ENCODE results near the gene DHX34.

Gene DHX34

DNA sequence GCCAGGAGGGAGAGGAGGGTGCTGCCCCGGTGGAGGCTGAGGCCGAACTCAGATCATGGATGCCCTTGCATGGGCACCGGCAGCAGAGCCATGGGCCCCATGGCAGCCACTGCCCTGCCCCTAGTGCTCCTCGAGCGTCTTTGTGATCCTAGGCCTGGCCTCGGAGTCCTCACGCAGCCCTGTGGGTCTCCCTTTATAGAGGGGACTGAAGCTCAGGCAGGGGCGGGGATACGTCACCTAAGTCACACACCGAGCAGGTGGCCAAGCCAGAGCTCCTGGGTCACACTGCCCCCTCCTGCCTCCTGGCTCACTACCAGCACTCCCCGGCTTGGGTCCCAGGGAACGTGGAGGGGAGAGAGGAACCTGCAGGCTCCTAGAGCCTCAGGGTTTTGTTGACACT lies 28.7 kb downstream of the DHX34 start:
- no peak for TF ChIP-seq EP300 (IDR thresholded peaks at IDR 0.05; ENCODE audit: borderline replicate concordance)
- no peak for TF ChIP-seq ZBTB7A (IDR thresholded peaks at IDR 0.05; ENCODE audit: low read depth)
- TF ChIP-seq FOXM1 (IDR thresholded peaks at IDR 0.05; ENCODE audit: borderline replicate concordance, low read depth) = no peak
- TF ChIP-seq TEAD4 (IDR thresholded peaks at IDR 0.05) = no peak
- no peak for TF ChIP-seq TCF12 (IDR thresholded peaks at IDR 0.05; ENCODE audit: low read depth)
- TF ChIP-seq TAF1 (IDR thresholded peaks at IDR 0.05; ENCODE audit: low read depth) = no peak

DNA sequence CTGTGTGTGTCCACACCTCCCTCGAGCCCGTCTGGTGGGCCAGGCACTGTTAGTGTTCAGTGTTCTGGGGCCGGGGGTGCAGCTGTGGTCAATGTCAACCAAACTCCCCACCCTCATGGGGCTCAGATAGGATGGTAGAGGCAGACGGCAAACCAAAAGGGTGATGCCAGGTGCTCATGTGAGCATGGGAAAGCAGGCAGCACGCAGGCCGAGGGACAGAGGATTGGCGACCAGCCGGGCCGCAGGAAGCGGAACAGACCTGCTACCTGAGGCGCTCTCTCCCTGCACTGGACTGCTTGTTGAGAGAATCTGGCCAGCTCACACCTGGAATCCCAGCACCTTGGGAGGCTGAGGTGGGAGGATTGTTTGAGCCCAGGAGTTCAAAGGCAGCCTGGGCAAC lies 29.1 kb downstream of the DHX34 start:
- TF ChIP-seq FOXM1 (IDR thresholded peaks at IDR 0.05; ENCODE audit: borderline replicate concordance, low read depth) = no peak
- TF ChIP-seq ZBTB7A (IDR thresholded peaks at IDR 0.05; ENCODE audit: low read depth) = no peak
- TF ChIP-seq CEBPB (IDR thresholded peaks at IDR 0.05) = no peak

DNA sequence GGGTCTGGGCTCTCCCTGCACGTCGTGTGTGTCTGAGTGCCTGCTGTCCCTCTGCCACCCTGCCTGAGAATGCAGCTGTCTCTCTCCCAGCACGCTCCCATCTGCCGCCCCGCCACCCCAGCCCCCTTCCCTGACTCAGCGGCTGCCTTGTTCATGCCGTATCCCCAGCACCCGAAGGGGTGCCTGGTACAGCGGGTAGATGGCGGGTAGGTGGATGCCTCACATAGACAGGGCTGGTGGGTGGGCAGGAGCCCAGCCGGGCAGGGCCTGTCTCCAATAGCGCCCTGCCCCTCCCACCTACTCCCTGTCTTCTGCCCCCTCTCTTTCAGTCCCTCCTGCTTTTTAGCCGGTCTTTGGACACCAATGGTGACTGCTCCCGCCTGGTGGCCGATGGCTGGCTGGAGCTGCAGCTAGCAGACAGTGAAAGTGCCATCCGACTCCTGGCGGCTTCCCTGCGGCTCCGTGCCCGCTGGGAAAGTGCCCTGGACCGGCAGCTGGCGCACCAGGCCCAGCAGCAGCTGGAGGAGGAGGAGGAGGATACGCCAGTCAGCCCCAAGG lies 30.3 kb downstream of the DHX34 start:
- TF ChIP-seq, protein P1, sequence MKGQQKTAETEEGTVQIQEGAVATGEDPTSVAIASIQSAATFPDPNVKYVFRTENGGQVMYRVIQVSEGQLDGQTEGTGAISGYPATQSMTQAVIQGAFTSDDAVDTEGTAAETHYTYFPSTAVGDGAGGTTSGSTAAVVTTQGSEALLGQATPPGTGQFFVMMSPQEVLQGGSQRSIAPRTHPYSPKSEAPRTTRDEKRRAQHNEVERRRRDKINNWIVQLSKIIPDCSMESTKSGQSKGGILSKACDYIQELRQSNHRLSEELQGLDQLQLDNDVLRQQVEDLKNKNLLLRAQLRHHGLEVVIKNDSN (IDR thresholded peaks at IDR 0.05) = no peak
- TF ChIP-seq TEAD4 (IDR thresholded peaks at IDR 0.05) = no peak

DNA sequence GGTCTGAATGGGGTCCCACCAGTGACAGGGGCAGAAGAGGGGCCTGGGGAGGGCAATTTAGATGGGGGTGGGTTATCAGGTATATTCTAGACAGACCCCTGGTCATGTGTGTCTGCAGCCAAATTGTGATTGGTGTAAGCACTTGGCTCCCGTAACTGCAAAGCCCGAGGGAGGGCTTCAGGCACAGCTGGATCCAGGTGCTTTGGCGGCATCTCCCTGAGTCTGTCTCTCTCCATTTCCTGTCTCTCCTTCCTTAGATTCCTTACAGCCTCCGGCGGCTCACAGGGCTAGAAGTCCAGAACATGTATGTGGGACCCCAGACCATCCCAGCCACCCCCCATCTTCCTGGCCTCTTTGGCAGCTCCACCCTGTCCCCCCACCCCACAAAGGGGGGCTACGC lies 31.4 kb downstream of the DHX34 start:
- TF ChIP-seq TAF1 (IDR thresholded peaks at IDR 0.05; ENCODE audit: low read depth) = no peak
- no peak for TF ChIP-seq TCF12 (IDR thresholded peaks at IDR 0.05; ENCODE audit: low read depth)
- no peak for TF ChIP-seq EGR1 (IDR thresholded peaks at IDR 0.05)
- no peak for TF ChIP-seq CEBPB (IDR thresholded peaks at IDR 0.05)
- no peak for TF ChIP-seq ZBTB7A (IDR thresholded peaks at IDR 0.05; ENCODE audit: low read depth)
- no peak for TF ChIP-seq FOXM1 (IDR thresholded peaks at IDR 0.05; ENCODE audit: borderline replicate concordance, low read depth)
- TF ChIP-seq, protein P1 (IDR thresholded peaks at IDR 0.05) = no peak
- TF ChIP-seq TEAD4 (IDR thresholded peaks at IDR 0.05) = no peak
- TF ChIP-seq RAD21 (IDR thresholded peaks at IDR 0.05; ENCODE audit: low read depth) = no peak
- TF ChIP-seq, protein P2, sequence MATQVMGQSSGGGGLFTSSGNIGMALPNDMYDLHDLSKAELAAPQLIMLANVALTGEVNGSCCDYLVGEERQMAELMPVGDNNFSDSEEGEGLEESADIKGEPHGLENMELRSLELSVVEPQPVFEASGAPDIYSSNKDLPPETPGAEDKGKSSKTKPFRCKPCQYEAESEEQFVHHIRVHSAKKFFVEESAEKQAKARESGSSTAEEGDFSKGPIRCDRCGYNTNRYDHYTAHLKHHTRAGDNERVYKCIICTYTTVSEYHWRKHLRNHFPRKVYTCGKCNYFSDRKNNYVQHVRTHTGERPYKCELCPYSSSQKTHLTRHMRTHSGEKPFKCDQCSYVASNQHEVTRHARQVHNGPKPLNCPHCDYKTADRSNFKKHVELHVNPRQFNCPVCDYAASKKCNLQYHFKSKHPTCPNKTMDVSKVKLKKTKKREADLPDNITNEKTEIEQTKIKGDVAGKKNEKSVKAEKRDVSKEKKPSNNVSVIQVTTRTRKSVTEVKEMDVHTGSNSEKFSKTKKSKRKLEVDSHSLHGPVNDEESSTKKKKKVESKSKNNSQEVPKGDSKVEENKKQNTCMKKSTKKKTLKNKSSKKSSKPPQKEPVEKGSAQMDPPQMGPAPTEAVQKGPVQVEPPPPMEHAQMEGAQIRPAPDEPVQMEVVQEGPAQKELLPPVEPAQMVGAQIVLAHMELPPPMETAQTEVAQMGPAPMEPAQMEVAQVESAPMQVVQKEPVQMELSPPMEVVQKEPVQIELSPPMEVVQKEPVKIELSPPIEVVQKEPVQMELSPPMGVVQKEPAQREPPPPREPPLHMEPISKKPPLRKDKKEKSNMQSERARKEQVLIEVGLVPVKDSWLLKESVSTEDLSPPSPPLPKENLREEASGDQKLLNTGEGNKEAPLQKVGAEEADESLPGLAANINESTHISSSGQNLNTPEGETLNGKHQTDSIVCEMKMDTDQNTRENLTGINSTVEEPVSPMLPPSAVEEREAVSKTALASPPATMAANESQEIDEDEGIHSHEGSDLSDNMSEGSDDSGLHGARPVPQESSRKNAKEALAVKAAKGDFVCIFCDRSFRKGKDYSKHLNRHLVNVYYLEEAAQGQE (IDR thresholded peaks at IDR 0.05; ENCODE audit: low read depth) = no peak
- TF ChIP-seq, protein P3, sequence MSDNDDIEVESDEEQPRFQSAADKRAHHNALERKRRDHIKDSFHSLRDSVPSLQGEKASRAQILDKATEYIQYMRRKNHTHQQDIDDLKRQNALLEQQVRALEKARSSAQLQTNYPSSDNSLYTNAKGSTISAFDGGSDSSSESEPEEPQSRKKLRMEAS (IDR thresholded peaks at IDR 0.05) = no peak
- TF ChIP-seq CREB1 (IDR thresholded peaks at IDR 0.05; ENCODE audit: low read depth) = no peak
- TF ChIP-seq YY1 (IDR thresholded peaks at IDR 0.05; ENCODE audit: low read depth) = no peak

DNA sequence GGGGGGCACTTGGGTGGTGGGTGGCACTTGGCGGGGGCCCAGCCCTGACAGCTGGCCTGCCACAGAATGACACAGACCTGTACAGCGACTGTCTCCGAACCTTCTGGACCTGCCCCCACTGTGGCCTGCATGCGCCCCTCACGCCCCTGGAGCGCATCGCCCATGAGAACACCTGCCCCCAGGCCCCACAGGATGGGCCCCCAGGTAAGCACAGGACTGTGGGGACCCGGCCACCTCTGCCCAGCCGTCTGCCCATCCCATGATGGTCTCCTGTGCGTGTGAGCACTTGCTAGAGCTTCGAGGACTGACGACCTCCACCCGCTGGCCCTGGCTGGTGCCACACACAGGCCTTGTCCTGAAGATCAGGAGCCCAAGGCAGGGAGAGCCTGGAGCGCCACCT lies 32.0 kb downstream of the DHX34 start:
- TF ChIP-seq TEAD4 (IDR thresholded peaks at IDR 0.05) (no peak), FOXM1 (IDR thresholded peaks at IDR 0.05; ENCODE audit: borderline replicate concordance, low read depth) (no peak), TCF12 (IDR thresholded peaks at IDR 0.05; ENCODE audit: low read depth) (no peak), ZBTB7A (IDR thresholded peaks at IDR 0.05; ENCODE audit: low read depth) (no peak), CREB1 (IDR thresholded peaks at IDR 0.05; ENCODE audit: low read depth) (no peak), RAD21 (IDR thresholded peaks at IDR 0.05; ENCODE audit: low read depth) (no peak), TAF1 (IDR thresholded peaks at IDR 0.05; ENCODE audit: low read depth) (no peak), NFIC (IDR thresholded peaks at IDR 0.05) (no peak), YY1 (IDR thresholded peaks at IDR 0.05; ENCODE audit: low read depth) (no peak), EP300 (IDR thresholded peaks at IDR 0.05; ENCODE audit: borderline replicate concordance) (no peak), EGR1 (IDR thresholded peaks at IDR 0.05) (no peak), CEBPB (IDR thresholded peaks at IDR 0.05) (no peak)
- TF ChIP-seq, protein P1 (IDR thresholded peaks at IDR 0.05) = no peak
- TF ChIP-seq, protein P2 (IDR thresholded peaks at IDR 0.05; ENCODE audit: low read depth) = no peak
- TF ChIP-seq, protein P3 (IDR thresholded peaks at IDR 0.05) = no peak

DNA sequence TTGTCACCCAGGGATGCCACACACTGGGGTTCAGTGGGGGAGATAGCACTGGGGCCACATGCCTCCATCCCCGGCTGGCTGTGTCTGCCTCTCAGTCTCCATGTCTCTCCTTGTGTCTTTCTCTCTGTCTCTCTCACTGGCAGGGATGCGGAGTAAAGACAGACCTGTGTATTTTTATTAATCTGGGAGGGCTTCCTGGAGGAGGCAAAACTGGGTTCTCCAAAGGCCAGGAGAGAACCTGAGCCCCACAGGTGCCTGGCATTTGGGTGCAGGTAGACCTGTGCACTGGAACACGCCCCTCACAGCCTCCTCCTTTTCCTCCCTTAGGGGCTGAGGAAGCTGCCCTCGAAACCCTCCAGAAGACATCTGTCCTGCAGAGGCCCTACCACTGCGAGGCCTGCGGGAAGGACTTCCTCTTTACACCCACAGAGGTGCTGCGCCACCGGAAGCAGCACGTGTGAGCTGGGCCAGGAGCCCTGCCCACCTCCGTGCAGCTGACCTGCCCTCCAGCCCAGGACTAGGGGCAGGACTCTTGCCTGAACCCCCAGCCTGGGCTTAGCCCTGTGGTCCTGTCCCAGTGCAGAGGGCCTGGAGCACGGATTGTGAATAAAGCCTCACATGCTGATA lies 32.7 kb downstream of the DHX34 start:
- TF ChIP-seq ZBTB7A (IDR thresholded peaks at IDR 0.05; ENCODE audit: low read depth) (no peak), CREB1 (IDR thresholded peaks at IDR 0.05; ENCODE audit: low read depth) (no peak), CEBPB (IDR thresholded peaks at IDR 0.05) (no peak), RAD21 (IDR thresholded peaks at IDR 0.05; ENCODE audit: low read depth) (no peak), EP300 (IDR thresholded peaks at IDR 0.05; ENCODE audit: borderline replicate concordance) (no peak), FOXM1 (IDR thresholded peaks at IDR 0.05; ENCODE audit: borderline replicate concordance, low read depth) (no peak), TCF12 (IDR thresholded peaks at IDR 0.05; ENCODE audit: low read depth) (no peak), TAF1 (IDR thresholded peaks at IDR 0.05; ENCODE audit: low read depth) (no peak), TEAD4 (IDR thresholded peaks at IDR 0.05) (no peak), NFIC (IDR thresholded peaks at IDR 0.05) (no peak), EGR1 (IDR thresholded peaks at IDR 0.05) (no peak), YY1 (IDR thresholded peaks at IDR 0.05; ENCODE audit: low read depth) (no peak)
- TF ChIP-seq, protein P3 (IDR thresholded peaks at IDR 0.05) = no peak
- TF ChIP-seq, protein P2 (IDR thresholded peaks at IDR 0.05; ENCODE audit: low read depth) = no peak
- TF ChIP-seq, protein P1 (IDR thresholded peaks at IDR 0.05) = no peak
